Transverse colon (tissue), 4 donors: ENCODE measurements around the gene ZNF549. TPM values are rescaled to one million over a fixed set of nuclear protein-coding genes. Genes with fewer than 3 reads are reported as not detected.
A peak's percentile ranks its signal among the peaks of the same experiment; 100 is the strongest.

Experiments
- DNase-seq: peaks from one replicate; pipeline ENCODE4 v3.0.0-alpha.2; 2019
- H3K27ac ChIP-seq, 4 donors: fragments of 200-600 bp; sonication (generic); 2 replicates each; pipeline ENCODE4 v1.5.1; 2016 to 2018; ENCODE audit warnings: inconsistent platforms in 4 of 4
- H3K27me3 ChIP-seq: fragments of 200-600 bp; sonication (generic); 2 replicates; pipeline ENCODE4 v1.5.1; 2017; ENCODE audit warnings: inconsistent platforms
- H3K36me3 ChIP-seq, 4 donors: fragments of 200-600 bp; sonication (generic); 2 replicates each; pipeline ENCODE4 v1.5.1; 2017 to 2019; ENCODE audit warnings: inconsistent platforms in 4 of 4
- H3K4me1 ChIP-seq, 4 donors: fragments of 200-600 bp; sonication (generic); 2 replicates each; pipeline ENCODE4 v1.5.1; 2017 to 2020; ENCODE audit warnings: inconsistent platforms in 4 of 4
- H3K4me3 ChIP-seq, 4 donors: fragments of 200-600 bp; sonication (generic); 1 replicate in 1 of 4; 2 replicates in 3 of 4; pipeline versions ENCODE4 v1.5.1 to v1.6.1; 2017 to 2019; ENCODE audit warnings: inconsistent platforms in 4 of 4
- H3K9me3 ChIP-seq, 2 donors: fragments of 200-600 bp; sonication (generic); 2 replicates each; pipeline ENCODE4 v1.5.1; 2017 to 2019; ENCODE audit warnings: inconsistent platforms in 2 of 2
- EP300 ChIP-seq: sonication (generic); formaldehyde crosslinking; IDR thresholded peaks from one replicate; pipeline ENCODE4 v1.6.1; 2017; ENCODE audit warnings: antibody characterized with exemption, low read depth
- POLR2A ChIP-seq: fragments of 450-650 bp; IDR thresholded peaks from one replicate; pipeline ENCODE4 v1.6.1; 2016; ENCODE audit warnings: antibody characterized with exemption, mild to moderate bottlenecking, moderate library complexity
- POLR2AphosphoS5 ChIP-seq, 3 donors: sonication (generic); formaldehyde crosslinking; IDR thresholded peaks; one replicate each; pipeline ENCODE4 v1.6.1; 2016; ENCODE audit warnings: antibody characterized with exemption in 3 of 3
- WGBS, 2 donors: methylation state at CpG; one replicate each; pipeline ENCODE4 v1.1.5; 2018; ENCODE audit warnings: low coverage in 1 of 2; 5-methylcytosine and 5-hydroxymethylcytosine counted together
- in situ Hi-C, 4 donors: fragments of 200-750 bp; cut with MboI; loops; one replicate each; pipeline versions ENCODE4 v1.15.0 to v1.15.1; 2017; ENCODE audit warnings: low sequenced_read_pairs in 3 of 4, low pct_ligation_motif_present in 1 of 4, low pct_unique_long_range_greater_than_20kb in 1 of 4
- intact Hi-C: fragments of 100-400 bp; cut with DNase I; formaldehyde crosslinking; loops from one replicate; pipeline ENCODE4 v1.15.1; 2023; ENCODE audit warnings: low total_unique reads
- total RNA-seq, 4 donors: library from RNA; depleted of rRNA; stranded (reverse); fragments of >200 nt; gene quantifications; one replicate each; pipeline ENCODE4 v1.1.0, GENCODE V29; 2016
- TF ChIP-seq, protein P1 (sequence below), 5 experiments: fragments of 200-600 bp in 3 of 5; fragments of 450-650 bp in 2 of 5; sonication (generic) in 3 of 5; IDR thresholded peaks; 1 replicate in 2 of 5; 2 replicates in 3 of 5; pipeline ENCODE4 v1.5.1; 2016 to 2017; ENCODE audit warnings: antibody characterized with exemption in 5 of 5, inconsistent platforms in 3 of 5, mild to moderate bottlenecking in 2 of 5, moderate library complexity in 1 of 5

Gene ZNF549
- total RNA-seq, 4 donors from 2014 or later, result 1.9 to 5.2 (median 4.8) TPM

- in situ Hi-C loops (no loop called here), intact Hi-C loops (no loop called here)
- peaks cover 0 to 19% (median 8%) of the 10 kb centered on the region in 4 donors for H3K4me1 ChIP-seq
- H3K9me3 ChIP-seq, result peaks cover 0 to 7% of the 10 kb centered on the region in 2 donors
- WGBS, 2 donors, result 65% methylated on average over 20 of the region's 21 CpGs; no CpG with 5 or more reads in 1 of the 2 donors
- H3K36me3 ChIP-seq, result peaks cover 0 to under 1% (median 0%) of the 10 kb centered on the region in 4 donors
- H3K27me3 ChIP-seq, result no peaks in the 10 kb centered on the region
- H3K27ac ChIP-seq, result no peak overlapping the region
- TF ChIP-seq POLR2AphosphoS5 (IDR thresholded peaks at IDR 0.05), result no peak
- no peak for TF ChIP-seq POLR2A
- TF ChIP-seq, protein P1, sequence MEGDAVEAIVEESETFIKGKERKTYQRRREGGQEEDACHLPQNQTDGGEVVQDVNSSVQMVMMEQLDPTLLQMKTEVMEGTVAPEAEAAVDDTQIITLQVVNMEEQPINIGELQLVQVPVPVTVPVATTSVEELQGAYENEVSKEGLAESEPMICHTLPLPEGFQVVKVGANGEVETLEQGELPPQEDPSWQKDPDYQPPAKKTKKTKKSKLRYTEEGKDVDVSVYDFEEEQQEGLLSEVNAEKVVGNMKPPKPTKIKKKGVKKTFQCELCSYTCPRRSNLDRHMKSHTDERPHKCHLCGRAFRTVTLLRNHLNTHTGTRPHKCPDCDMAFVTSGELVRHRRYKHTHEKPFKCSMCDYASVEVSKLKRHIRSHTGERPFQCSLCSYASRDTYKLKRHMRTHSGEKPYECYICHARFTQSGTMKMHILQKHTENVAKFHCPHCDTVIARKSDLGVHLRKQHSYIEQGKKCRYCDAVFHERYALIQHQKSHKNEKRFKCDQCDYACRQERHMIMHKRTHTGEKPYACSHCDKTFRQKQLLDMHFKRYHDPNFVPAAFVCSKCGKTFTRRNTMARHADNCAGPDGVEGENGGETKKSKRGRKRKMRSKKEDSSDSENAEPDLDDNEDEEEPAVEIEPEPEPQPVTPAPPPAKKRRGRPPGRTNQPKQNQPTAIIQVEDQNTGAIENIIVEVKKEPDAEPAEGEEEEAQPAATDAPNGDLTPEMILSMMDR (IDR thresholded peaks at IDR 0.05), result no peak
- TF ChIP-seq EP300, result no peak
- peak overlapping the region in 3 of 4 donors; percentile 39 to 62 (median 44) for H3K4me3 ChIP-seq
- no peak for DNase-seq
Observed at GRCh38 chr19:57583104-57583520, 56.0 kb downstream of the ZNF549 start.

- peaks cover 0 to 18% (median 5%) of the 10 kb centered on the region in 4 donors for H3K4me1 ChIP-seq
- 19% methylated on average over 54 of the region's 76 CpGs; no CpG with 5 or more reads in 1 of the 2 donors for WGBS, 2 donors
- intact Hi-C loops (no loop called here), in situ Hi-C loops (no loop called here)
- H3K36me3 ChIP-seq, result peaks cover 0 to 7% (median 0%) of the 10 kb centered on the region in 4 donors
- peak within 1 kb of the TSS; percentile 39 to 62 (median 51) for H3K4me3 ChIP-seq
- no peaks in the 10 kb centered on the region for H3K27me3 ChIP-seq
- TF ChIP-seq POLR2AphosphoS5 (IDR thresholded peaks at IDR 0.05) (peak in 1 of 3 donors; percentile 9), EP300 (no peak), POLR2A (no peak)
- peak; percentile 84 for DNase-seq
- H3K9me3 ChIP-seq, result peaks cover 5 to 10% of the 10 kb centered on the region in 2 donors
- peak within 1 kb of the TSS in 2 of 4 donors; percentile 34 to 45 for H3K27ac ChIP-seq
Observed at GRCh38 chr19:57583521-57584416, 56.6 kb downstream of the ZNF549 start, which contains the start of gene ZIK1. ZIK1 (plus strand) TSS chr19:57584145; CDS start chr19:57584357, 212 bp downstream.

GRCh38 chr19:57587529-57587928 is 60.4 kb downstream of the ZNF549 start:
- in situ Hi-C loops (no loop called here), intact Hi-C loops (no loop called here)
- peaks cover 0 to 33% (median 10%) of the 10 kb centered on the region in 4 donors for H3K36me3 ChIP-seq
- no peak for DNase-seq
- TF ChIP-seq POLR2AphosphoS5 (IDR thresholded peaks at IDR 0.05), result no peak
- no peak for TF ChIP-seq EP300
- TF ChIP-seq, protein P1 (IDR thresholded peaks at IDR 0.05), result no peak
- TF ChIP-seq POLR2A, result no peak
- H3K27me3 ChIP-seq, result no peaks in the 10 kb centered on the region
- peaks cover 42 to 47% of the 10 kb centered on the region in 2 donors for H3K9me3 ChIP-seq
- 85 to 100% methylated on average over 1 of the region's 1 CpG for WGBS, 2 donors
- no peak overlapping the region for H3K27ac ChIP-seq
- peaks cover 0 to 14% (median 5%) of the 10 kb centered on the region in 4 donors for H3K4me1 ChIP-seq
- H3K4me3 ChIP-seq, result no peak overlapping the region

- peaks cover 0 to 6% (median 1%) of the 10 kb centered on the region in 4 donors for H3K36me3 ChIP-seq
- TF ChIP-seq, protein P1 (IDR thresholded peaks at IDR 0.05), result no peak
- no peak for TF ChIP-seq POLR2A
- no peak for TF ChIP-seq POLR2AphosphoS5 (IDR thresholded peaks at IDR 0.05)
- peak overlapping the region in 3 of 4 donors; percentile 48 to 74 (median 66) for H3K4me3 ChIP-seq
- peaks cover 4 to 13% (median 9%) of the 10 kb centered on the region in 4 donors for H3K4me1 ChIP-seq
- peaks cover 4 to 8% of the 10 kb centered on the region in 2 donors for H3K9me3 ChIP-seq
- 59 to 90% methylated on average over 2 to 8 of the region's 8 CpGs for WGBS, 2 donors
- no peak for DNase-seq
- in situ Hi-C loops, result no loop called here
- intact Hi-C loops, result loop anchor here (10.0 kb wide), 1 partner anchor 255 kb away; no protein-coding TSS in a partner anchor
- peak overlapping the region in 2 of 4 donors; percentile 30 to 32 for H3K27ac ChIP-seq
- H3K27me3 ChIP-seq, result no peaks in the 10 kb centered on the region
Observed at GRCh38 chr19:57599377-57599760, 72.2 kb downstream of the ZNF549 start.
